HG03064 (cell line): ENCODE results near the gene PSG5.
"Not testable (repeated sequence)": the region's sequence is repeated elsewhere in the genome, so short reads cannot be mapped to it uniquely, and the experiment has no call there.

Experiments used
- ATAC-seq: cut with Tn5 transposase; IDR thresholded peaks from one replicate; pipeline ENCODE4 v1.9.1; 2021; ENCODE audit warnings: low read depth; ENCODE audit not compliant: unreplicated experiment

The PSG5 gene

GRCh38 chr19:43192381-43193155, 6.2 kb upstream of the PSG5 start:
- ATAC-seq = not testable (repeated sequence)

- not testable (repeated sequence) for ATAC-seq
Measured at GRCh38 chr19:43188092-43188491, 1.8 kb upstream of the PSG5 start.

GRCh38 chr19:43181869-43182771, 4.2 kb downstream of the PSG5 start:
- not testable (repeated sequence) for ATAC-seq

- not testable (repeated sequence) for ATAC-seq
Measured at GRCh38 chr19:43179569-43180147, 6.7 kb downstream of the PSG5 start.

GRCh38 chr19:43178577-43178976, 7.8 kb downstream of the PSG5 start:
- ATAC-seq = not testable (repeated sequence)

GRCh38 chr19:43165906-43166305, 20.4 kb downstream of the PSG5 start:
- not testable (repeated sequence) for ATAC-seq

GRCh38 chr19:43163135-43163534, 23.2 kb downstream of the PSG5 start:
- ATAC-seq = not testable (repeated sequence)

GRCh38 chr19:43162261-43162660, 24.1 kb downstream of the PSG5 start:
- not testable (repeated sequence) for ATAC-seq

GRCh38 chr19:43152214-43152613, 34.1 kb downstream of the PSG5 start:
- ATAC-seq = no peak

- not testable (repeated sequence) for ATAC-seq
Measured at GRCh38 chr19:43149788-43150187, 36.5 kb downstream of the PSG5 start.

- no peak for ATAC-seq
Measured at GRCh38 chr19:43148233-43148632, 38.1 kb downstream of the PSG5 start.

GRCh38 chr19:43141763-43142162, 44.6 kb downstream of the PSG5 start:
- not testable (repeated sequence) for ATAC-seq

GRCh38 chr19:43132696-43133095, 53.6 kb downstream of the PSG5 start:
- ATAC-seq = no peak

GRCh38 chr19:43131281-43131842, 55.0 kb downstream of the PSG5 start:
- not testable (repeated sequence) for ATAC-seq

- not testable (repeated sequence) for ATAC-seq
Measured at GRCh38 chr19:43129197-43129596, 57.1 kb downstream of the PSG5 start.

- not testable (repeated sequence) for ATAC-seq
Measured at GRCh38 chr19:43127336-43127735, 59.0 kb downstream of the PSG5 start.

GRCh38 chr19:43126720-43127119, 59.6 kb downstream of the PSG5 start:
- ATAC-seq = no peak

- ATAC-seq = no peak
Measured at GRCh38 chr19:43124360-43124759, 62.0 kb downstream of the PSG5 start.

GRCh38 chr19:43120433-43121026, 65.8 kb downstream of the PSG5 start:
- not testable (repeated sequence) for ATAC-seq

GRCh38 chr19:43119526-43119925, 66.8 kb downstream of the PSG5 start:
- ATAC-seq = not testable (repeated sequence)
